Breast epithelium (tissue), 3 donors: Measurements from ENCODE around the gene RAPH1.

ENCODE experiments used
- CTCF ChIP-seq, 3 donors: fragments of 450-650 bp; IDR thresholded peaks; one replicate each; pipeline ENCODE4 v1.5.1; 2016 to 2017; ENCODE audit warnings: antibody characterized with exemption in 3 of 3, mild to moderate bottlenecking in 3 of 3, moderate library complexity in 3 of 3
- POLR2A ChIP-seq: fragments of 450-650 bp; IDR thresholded peaks from one replicate; pipeline ENCODE4 v1.6.1; 2016; ENCODE audit warnings: antibody characterized with exemption, mild to moderate bottlenecking, moderate library complexity
- POLR2AphosphoS5 ChIP-seq, 3 donors: sonication (generic); formaldehyde crosslinking; IDR thresholded peaks; one replicate each; pipeline ENCODE4 v1.6.1; 2017; ENCODE audit warnings: antibody characterized with exemption in 3 of 3

GRCh38 chr2:203500951-203501350, 34.1 kb downstream of the RAPH1 start:
- TF ChIP-seq POLR2A (no peak), CTCF (IDR thresholded peaks at IDR 0.05) (no peak), POLR2AphosphoS5 (IDR thresholded peaks at IDR 0.05) (no peak)
